GM18858 (cell line): Measurements from ENCODE around the gene WDFY2.
A peak's percentile ranks its signal among the peaks of the same experiment; 100 is the strongest.

Experiments
- ATAC-seq: cut with Tn5 transposase; IDR thresholded peaks from one replicate; pipeline ENCODE4 v1.9.1; 2021; ENCODE audit not compliant: unreplicated experiment

The WDFY2 gene

DNA sequence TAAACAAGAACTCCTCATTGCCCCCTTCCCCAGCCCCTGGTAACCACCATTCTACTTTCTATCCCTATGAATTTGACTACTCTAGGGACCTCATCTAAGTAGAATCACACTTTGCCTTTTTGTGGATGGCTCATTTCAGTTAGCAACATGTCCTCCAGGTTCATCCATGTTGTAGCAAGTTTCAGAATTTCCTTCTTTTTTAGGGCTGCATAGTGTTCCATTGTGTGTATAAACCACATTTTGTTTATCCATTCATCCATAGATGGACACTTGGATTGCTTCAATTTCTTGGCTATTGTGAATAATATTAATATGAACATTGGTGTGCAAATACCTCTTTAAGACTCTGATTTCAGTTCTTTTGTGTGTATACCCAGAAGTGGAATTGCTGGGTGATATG lies 224.5 kb downstream of the WDFY2 start:
- ATAC-seq, result no peak

GRCh38 chr13:51811046-51811445 lies 226.8 kb downstream of the WDFY2 start:
- ATAC-seq, result no peak

DNA sequence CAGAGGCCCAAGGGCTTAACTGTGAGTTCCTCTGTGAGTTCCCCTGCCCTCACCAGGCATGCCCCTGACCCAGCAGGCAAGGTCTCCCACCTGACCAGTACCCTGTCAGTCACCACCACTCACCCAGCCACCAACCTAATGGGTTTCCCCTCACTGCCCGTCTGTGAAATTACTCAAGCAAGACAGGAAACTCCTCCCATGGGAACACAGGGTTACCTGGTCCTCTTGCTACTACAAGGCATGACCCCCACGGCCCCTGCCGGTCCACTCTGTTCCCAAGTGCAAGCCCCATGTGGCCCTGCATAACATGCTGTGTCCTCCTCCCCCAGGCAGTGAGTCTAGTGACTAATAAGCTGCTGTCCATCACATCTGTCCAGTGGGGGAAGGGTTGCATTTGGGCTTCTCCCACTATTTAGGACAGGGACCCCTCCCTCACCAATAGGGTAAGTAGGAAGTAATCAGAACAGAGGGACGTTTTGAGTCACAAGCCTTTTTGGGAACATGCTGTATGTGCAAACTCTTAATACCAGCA lies 227.7 kb downstream of the WDFY2 start:
- peak; percentile 34 for ATAC-seq

DNA sequence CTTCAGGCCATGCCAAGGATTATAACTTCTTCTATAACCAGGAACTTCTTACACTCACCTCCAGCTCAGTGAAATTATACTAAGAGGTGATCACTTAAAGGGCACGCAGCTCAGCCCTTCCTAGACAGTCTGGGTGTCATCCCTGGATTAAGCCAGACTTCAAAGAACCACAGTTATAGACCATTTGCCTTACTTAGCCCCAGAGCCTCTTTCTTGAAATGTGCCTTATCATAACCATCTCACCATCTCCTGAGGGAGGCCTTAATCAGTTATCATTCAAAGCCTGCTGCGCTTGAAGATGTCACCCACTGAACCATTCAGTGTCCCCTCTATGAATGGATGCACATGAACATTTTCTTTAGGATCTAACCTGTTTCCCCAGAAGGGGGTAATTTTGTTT lies 229.8 kb downstream of the WDFY2 start:
- ATAC-seq, result no peak

DNA sequence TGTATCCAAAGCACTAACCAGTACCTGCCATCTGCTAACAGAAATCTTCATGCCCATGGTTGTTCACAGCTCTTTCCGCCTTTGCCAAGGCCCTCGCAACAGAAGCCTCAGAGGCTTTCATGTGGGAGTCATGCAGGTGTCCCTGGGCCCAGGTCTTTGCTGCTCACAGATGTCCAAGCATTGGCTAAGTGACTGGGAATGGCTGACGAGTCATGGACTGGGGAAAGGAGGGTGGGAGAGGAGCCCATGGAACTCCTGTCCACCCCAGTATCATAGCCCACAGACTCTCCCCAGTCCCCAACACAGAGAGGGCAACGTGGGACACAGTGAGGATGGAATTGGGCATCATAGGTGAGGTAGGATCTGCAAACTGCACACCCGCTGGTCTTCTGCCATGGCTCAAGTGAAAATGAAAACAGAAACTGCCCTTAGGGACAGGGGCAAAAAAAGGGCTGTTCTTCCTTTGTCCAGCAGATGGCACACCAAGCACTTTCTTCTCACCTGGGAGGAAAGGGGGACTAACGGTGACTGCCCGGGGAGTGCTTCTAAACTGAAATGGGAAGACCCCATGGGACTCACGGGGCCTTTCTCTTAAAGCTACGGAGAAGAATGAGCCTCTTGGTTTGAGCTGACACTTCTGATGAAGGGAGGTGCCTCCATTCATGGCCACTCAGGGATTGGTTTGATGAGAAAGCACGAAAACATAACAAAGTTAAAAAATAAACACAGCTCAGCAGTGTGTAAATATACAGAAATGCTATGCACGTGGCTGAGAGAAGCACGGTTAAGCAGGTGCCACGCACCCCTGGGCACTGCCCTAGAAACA lies 230.8 kb downstream of the WDFY2 start:
- peak; percentile 49 for ATAC-seq

- ATAC-seq, result no peak
Measured at GRCh38 chr13:51815848-51816247, 231.6 kb downstream of the WDFY2 start.

DNA sequence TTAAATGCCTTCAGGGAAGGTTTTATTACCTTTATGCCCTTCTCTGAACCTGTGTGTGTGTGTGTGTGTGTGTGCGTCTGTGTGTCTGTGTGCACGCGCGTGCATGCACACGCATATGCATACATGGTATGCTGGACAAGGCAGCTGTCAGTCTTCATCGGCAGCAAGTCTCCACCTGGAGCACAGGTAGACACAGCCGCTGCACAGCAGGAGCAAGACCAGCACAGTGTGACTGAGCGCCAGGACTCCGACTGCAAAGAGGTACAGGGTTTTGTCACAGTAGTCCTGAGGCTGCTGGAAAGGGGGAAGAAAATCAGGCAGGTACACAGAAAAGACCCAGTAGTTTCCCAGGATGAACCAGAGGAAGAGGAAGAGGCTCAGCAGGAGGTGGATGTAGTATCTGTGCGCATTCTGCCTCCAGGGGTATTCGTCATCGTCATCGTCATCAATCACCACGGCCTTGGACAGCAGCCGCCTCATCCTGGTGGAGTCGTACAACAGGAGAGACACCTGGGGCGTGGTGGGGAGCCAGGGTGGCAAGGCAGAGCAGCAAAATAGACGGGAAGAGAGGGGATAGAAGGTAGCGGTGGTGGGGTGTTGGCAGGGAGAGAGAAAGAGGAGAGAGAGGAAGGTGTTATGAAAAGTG lies 232.5 kb downstream of the WDFY2 start:
- no peak for ATAC-seq
